HEK293 (cell line): ENCODE data around the gene HBEGF.
A peak's percentile ranks its signal among the peaks of the same experiment; 100 is the strongest.

Experiments
- CTCF ChIA-PET: fragments of 350-600 bp; formaldehyde crosslinking; extraction: SDS; loops from one replicate; lab custom pipeline; 2021; ENCODE audit warnings: antibody characterized with exemption; lab: Yijun Ruan, JAX
- POLR2A ChIA-PET: fragments of 300-600 bp; formaldehyde crosslinking; extraction: SDS; loops from one replicate; lab custom pipeline; 2020; ENCODE audit warnings: antibody characterized with exemption, inconsistent platforms; lab: Yijun Ruan, JAX
- H3K27ac ChIP-seq: fragments of 200-500 bp; sonication (Bioruptor generic); 2 replicates; pipeline ENCODE4 v1.5.1; 2014; ENCODE audit warnings: low read depth, low read length, control low read depth, inconsistent platforms; ENCODE audit errors: extremely low read depth
- H3K36me3 ChIP-seq, 2 experiments: fragments of 200-500 bp in 1 of 2; sonication (Bioruptor generic) in 1 of 2; 1 replicate in 1 of 2; 2 replicates in 1 of 2; pipeline ENCODE4 v1.5.1; 2014 to 2017; ENCODE audit warnings: inconsistent platforms in 2 of 2, low read length in 2 of 2; ENCODE audit not compliant: control insufficient read depth in 2 of 2, insufficient read depth in 1 of 2
- H3K4me1 ChIP-seq: fragments of 200-500 bp; sonication (Bioruptor generic); 2 replicates; pipeline ENCODE4 v1.5.1; 2014; ENCODE audit warnings: mild to moderate bottlenecking, low read length, inconsistent platforms; ENCODE audit not compliant: control insufficient read depth, insufficient read depth
- H3K4me3 ChIP-seq: 2 replicates; pipeline ENCODE4 v1.5.1; 2011; ENCODE audit warnings: low read depth, mild to moderate bottlenecking, control low read depth, low read length, moderate library complexity
- H3K9me3 ChIP-seq: fragments of 200-500 bp; sonication (Bioruptor generic); 2 replicates; pipeline ENCODE4 v1.5.1; 2014; ENCODE audit warnings: low read depth, low read length, inconsistent platforms; ENCODE audit not compliant: control insufficient read depth, insufficient read depth
- ELK4 ChIP-seq: IDR thresholded peaks from 2 replicates; pipeline ENCODE4 v1.6.1; 2011; ENCODE audit warnings: mild to moderate bottlenecking, low read depth, low read length, borderline replicate concordance
- FEZF1 ChIP-seq: fragments of 450-650 bp; formaldehyde crosslinking; IDR thresholded peaks from 2 replicates; pipeline ENCODE4 v1.5.1; 2016; ENCODE audit warnings: missing biosample characterization, missing genetic modification characterization
- KLF17 ChIP-seq: fragments of 450-650 bp; formaldehyde crosslinking; IDR thresholded peaks from 2 replicates; pipeline ENCODE4 v1.5.1; 2016; ENCODE audit warnings: missing biosample characterization, missing genetic modification characterization
- PRDM1 ChIP-seq: fragments of 450-650 bp; formaldehyde crosslinking; IDR thresholded peaks from 2 replicates; pipeline ENCODE4; 2016; ENCODE audit warnings: missing biosample characterization, missing genetic modification characterization
- PRDM6 ChIP-seq: fragments of 450-650 bp; formaldehyde crosslinking; IDR thresholded peaks from 2 replicates; pipeline ENCODE4 v1.5.1; 2017; ENCODE audit warnings: missing biosample characterization, missing genetic modification characterization
- SP7 ChIP-seq: fragments of 450-650 bp; formaldehyde crosslinking; IDR thresholded peaks from 2 replicates; pipeline ENCODE4 v1.5.1; 2016; ENCODE audit warnings: missing biosample characterization, missing genetic modification characterization
- WT1 ChIP-seq: fragments of 450-650 bp; formaldehyde crosslinking; IDR thresholded peaks from 2 replicates; pipeline ENCODE4 v1.5.1; 2016; ENCODE audit warnings: missing biosample characterization, missing genetic modification characterization
- ZBTB26 ChIP-seq: fragments of 450-650 bp; formaldehyde crosslinking; optimal IDR thresholded peaks from 2 replicates; pipeline ENCODE3; 2016; ENCODE audit warnings: missing biosample characterization, mild to moderate bottlenecking, missing genetic modification characterization
- ZBTB8A ChIP-seq: fragments of 450-650 bp; formaldehyde crosslinking; IDR thresholded peaks from 2 replicates; pipeline ENCODE4 v1.5.1; 2016; ENCODE audit warnings: missing biosample characterization, missing genetic modification characterization
- ZFHX2 ChIP-seq: fragments of 450-650 bp; formaldehyde crosslinking; conservative IDR thresholded peaks from 2 replicates; pipeline ENCODE4 v1.5.1; 2016; ENCODE audit warnings: missing biosample characterization, missing genetic modification characterization
- ZNF133 ChIP-seq: fragments of 450-650 bp; formaldehyde crosslinking; IDR thresholded peaks from 2 replicates; pipeline ENCODE4 v1.5.1; 2016; ENCODE audit warnings: missing biosample characterization, missing genetic modification characterization
- ZNF138 ChIP-seq: fragments of 450-650 bp; formaldehyde crosslinking; IDR thresholded peaks from 2 replicates; pipeline ENCODE4 v1.5.1; 2016; ENCODE audit warnings: missing biosample characterization, missing genetic modification characterization, borderline replicate concordance
- ZNF24 ChIP-seq: fragments of 450-650 bp; formaldehyde crosslinking; IDR thresholded peaks from 2 replicates; pipeline ENCODE4 v1.5.1; 2016; ENCODE audit warnings: missing biosample characterization, missing genetic modification characterization
- ZNF280C ChIP-seq: fragments of 450-650 bp; formaldehyde crosslinking; IDR thresholded peaks from 2 replicates; pipeline ENCODE4 v1.5.1; 2016; ENCODE audit warnings: missing biosample characterization, missing genetic modification characterization
- ZNF398 ChIP-seq: fragments of 450-650 bp; formaldehyde crosslinking; IDR thresholded peaks from 2 replicates; pipeline ENCODE4 v1.5.1; 2017; ENCODE audit warnings: missing biosample characterization, missing genetic modification characterization
- ZNF48 ChIP-seq: fragments of 450-650 bp; formaldehyde crosslinking; IDR thresholded peaks from 2 replicates; pipeline ENCODE4 v1.5.1; 2016; ENCODE audit warnings: missing biosample characterization, missing genetic modification characterization
- ZNF530 ChIP-seq: fragments of 450-650 bp; formaldehyde crosslinking; IDR thresholded peaks from 2 replicates; pipeline ENCODE4 v1.5.1; 2016; ENCODE audit warnings: low read depth, missing biosample characterization, missing genetic modification characterization
- ZNF544 ChIP-seq: fragments of 450-650 bp; formaldehyde crosslinking; IDR thresholded peaks from 2 replicates; pipeline ENCODE4 v1.5.0; 2017; ENCODE audit warnings: missing biosample characterization, missing genetic modification characterization
- ZNF610 ChIP-seq: fragments of 450-650 bp; formaldehyde crosslinking; IDR thresholded peaks from 2 replicates; pipeline ENCODE4 v1.5.1; 2016; ENCODE audit warnings: missing biosample characterization, missing genetic modification characterization, borderline replicate concordance
- ZNF639 ChIP-seq: fragments of 450-650 bp; formaldehyde crosslinking; IDR thresholded peaks from 2 replicates; pipeline ENCODE4 v1.5.1; 2016; ENCODE audit warnings: missing biosample characterization, missing genetic modification characterization
- ZNF701 ChIP-seq: fragments of 450-650 bp; formaldehyde crosslinking; IDR thresholded peaks from 2 replicates; pipeline ENCODE4 v1.5.1; 2016; ENCODE audit warnings: missing biosample characterization, missing genetic modification characterization
- ZNF768 ChIP-seq: fragments of 450-650 bp; formaldehyde crosslinking; IDR thresholded peaks from 2 replicates; pipeline ENCODE4 v1.5.1; 2018; ENCODE audit warnings: missing biosample characterization, mild to moderate bottlenecking, missing genetic modification characterization
- ZNF777 ChIP-seq: fragments of 450-650 bp; formaldehyde crosslinking; IDR thresholded peaks from 2 replicates; pipeline ENCODE4 v1.5.1; 2017; ENCODE audit warnings: missing biosample characterization, missing genetic modification characterization, borderline replicate concordance

HBEGF gene

GRCh38 chr5:140298183-140298601 is 48.2 kb downstream of the HBEGF start (continued):
- TF ChIP-seq ZNF48 (tag by site-specific recombination) (no peak), ZNF24 (no peak), ZBTB8A (no peak), ZNF544 (tag by site-specific recombination) (no peak), KLF17 (tag by site-specific recombination) (no peak), WT1 (0 out of 2 replicates have a peak, but pooled peaks have one; percentile 33)
- TF ChIP-seq, all 188 proteins: peak for 32

GRCh38 chr5:140297283-140297682 is 49.1 kb downstream of the HBEGF start:
- CTCF ChIA-PET: interaction anchor here (0.8 to 1.6 kb wide), 4 partner anchors 8 to 54 kb away, joined by 4 to 12 read pairs (median 7); partner anchors contain the start of gene HBEGF
- peaks cover 7 to 10% of the 10 kb centered on the region in 2 experiments; a peak in 2 of 3 replicates for H3K36me3 ChIP-seq
- H3K4me3 ChIP-seq: no peak overlapping the region
- no peak overlapping the region for H3K27ac ChIP-seq
- H3K9me3 ChIP-seq: no peaks in the 10 kb centered on the region
- POLR2A ChIA-PET: interaction anchor here (1.6 to 1.7 kb wide), 2 partner anchors 14 to 49 kb away, joined by 3 to 18 read pairs; partner anchors contain the start of gene HBEGF
- TF ChIP-seq ELK4 (no peak), ZNF48 (tag by site-specific recombination) (no peak), ZNF138 (tag by site-specific recombination) (no peak), PRDM1 (tag by site-specific recombination) (no peak), ZNF610 (tag by site-specific recombination) (no peak), ZNF639 (tag by site-specific recombination) (no peak)
- peaks cover 59% of the 10 kb centered on the region for H3K4me1 ChIP-seq

- CTCF ChIA-PET: interaction anchor here (0.6 to 1.3 kb wide), 7 partner anchors 38 to 315 kb away, joined by 3 to 5 read pairs (median 3); no protein-coding TSS in a partner anchor
- H3K27ac ChIP-seq: no peak overlapping the region
- TF ChIP-seq ZFHX2 (tag by site-specific recombination): peak; percentile 34; the same call in 1 of the 2 replicates
- no peak for TF ChIP-seq ZNF530 (tag by site-specific recombination)
- no peak for TF ChIP-seq ZNF398 (tag by site-specific recombination)
- peak; percentile 59 for TF ChIP-seq PRDM6 (tag by site-specific recombination)
- TF ChIP-seq ZNF701 (tag by site-specific recombination): no peak
- TF ChIP-seq ZNF777 (tag by site-specific recombination): no peak
- no peak for TF ChIP-seq ZNF280C (tag by site-specific recombination)
- no peak for TF ChIP-seq SP7 (tag by site-specific recombination)
- TF ChIP-seq ZNF768 (tag by site-specific recombination): no peak
- no peak for TF ChIP-seq ZBTB26 (tag by site-specific recombination)
- TF ChIP-seq FEZF1: no peak
- TF ChIP-seq ZNF133 (tag by site-specific recombination): no peak
Observed at GRCh38 chr5:140296289-140296688, 50.1 kb downstream of the HBEGF start.

More at GRCh38 chr5:140296289-140296688, 50.1 kb downstream of the HBEGF start:
- H3K36me3 ChIP-seq: peaks cover 7 to 10% of the 10 kb centered on the region in 2 experiments; a peak in 2 of 3 replicates
- peaks cover 52% of the 10 kb centered on the region for H3K4me1 ChIP-seq
- H3K9me3 ChIP-seq: no peaks in the 10 kb centered on the region
- no peak overlapping the region for H3K4me3 ChIP-seq
- POLR2A ChIA-PET: interaction anchor here (1.3 to 1.7 kb wide), 3 partner anchors 10 to 50 kb away, joined by 3 to 22 read pairs (median 4); partner anchors contain the start of gene HBEGF
